Measurements from ENCODE around the gene BRINP3.

Gene BRINP3

GRCh38 chr1:190452272-190452848 is 25.3 kb downstream of the BRINP3 start:
- Histone ChIP-seq H3K9me2 (replicated peaks; ENCODE audit: insufficient read depth, low read length) (no peaks in the 10 kb centered on the region), H3K9me3 (ENCODE audit: insufficient read depth, low read length) (no peaks in the 10 kb centered on the region), H2AFZ (ENCODE audit: low read depth, low read length, severe bottlenecking) (no peak overlapping the region)

GRCh38 chr1:190444464-190444863 is 33.2 kb downstream of the BRINP3 start:
- H3F3A ChIP-seq (ENCODE audit: insufficient read depth) = 0 out of 2 replicates have a peak, but pooled peaks cover 3% of the 10 kb centered on the region
- no peaks in the 10 kb centered on the region for H4K20me1 ChIP-seq (ENCODE audit: low read depth, low read length)
- no peaks in the 10 kb centered on the region for H3K9me3 ChIP-seq (ENCODE audit: insufficient read depth, low read length)
- H3K9me2 ChIP-seq (replicated peaks; ENCODE audit: insufficient read depth, low read length) = no peaks in the 10 kb centered on the region
- no peaks in the 10 kb centered on the region for H3K36me3 ChIP-seq (ENCODE audit: low read length)
- no peaks in the 10 kb centered on the region for H3K79me2 ChIP-seq (ENCODE audit: insufficient read depth, low read length)
- H2AFZ ChIP-seq (ENCODE audit: low read depth, low read length, severe bottlenecking) = no peak overlapping the region
- no peak overlapping the region for H3K9ac ChIP-seq (ENCODE audit: low read length)
- no peak overlapping the region for H3K27ac ChIP-seq (ENCODE audit: low read depth, low read length)
- H3K4me3 ChIP-seq (ENCODE audit: insufficient read depth, low read length, poor library complexity, severe bottlenecking) = no peak overlapping the region
- H3K27me3 ChIP-seq (ENCODE audit: low read length) = no peaks in the 10 kb centered on the region
- no peak for TF ChIP-seq EZH2phosphoT487 (conservative IDR thresholded peaks at IDR 0.05; ENCODE audit: low read length)
- TF ChIP-seq CTCF (IDR thresholded peaks at IDR 0.05; ENCODE audit: insufficient read depth, low read length, poor library complexity, severe bottlenecking) = no peak
- H3K4me2 ChIP-seq (ENCODE audit: low read depth, low read length, poor library complexity, severe bottlenecking) = no peak overlapping the region

More at GRCh38 chr1:190452272-190452848, 25.3 kb downstream of the BRINP3 start:
- Histone ChIP-seq H3K4me3 (ENCODE audit: insufficient read depth, low read length, poor library complexity, severe bottlenecking) (no peak overlapping the region), H3K27ac (ENCODE audit: low read depth, low read length) (no peak overlapping the region), H3K27me3 (ENCODE audit: low read length) (no peaks in the 10 kb centered on the region), H3K79me2 (ENCODE audit: insufficient read depth, low read length) (no peaks in the 10 kb centered on the region), H3K36me3 (ENCODE audit: low read length) (no peaks in the 10 kb centered on the region), H4K20me1 (ENCODE audit: low read depth, low read length) (no peaks in the 10 kb centered on the region), H3K9ac (ENCODE audit: low read length) (no peak overlapping the region), H3K4me2 (ENCODE audit: low read depth, low read length, poor library complexity, severe bottlenecking) (no peak overlapping the region), H3F3A (ENCODE audit: insufficient read depth) (no peaks in the 10 kb centered on the region)
- no peak for TF ChIP-seq CTCF (IDR thresholded peaks at IDR 0.05; ENCODE audit: insufficient read depth, low read length, poor library complexity, severe bottlenecking)

- H3K4me2 ChIP-seq (ENCODE audit: low read depth, low read length, poor library complexity, severe bottlenecking) = no peak overlapping the region
- TF ChIP-seq CTCF (IDR thresholded peaks at IDR 0.05; ENCODE audit: insufficient read depth, low read length, poor library complexity, severe bottlenecking) (no peak), EZH2phosphoT487 (conservative IDR thresholded peaks at IDR 0.05; ENCODE audit: low read length) (no peak)
These were observed 38.2 kb downstream of the BRINP3 start for GRCh38 chr1:190439447-190439846.

More at GRCh38 chr1:190439447-190439846, 38.2 kb downstream of the BRINP3 start:
- no peaks in the 10 kb centered on the region for H3K79me2 ChIP-seq (ENCODE audit: insufficient read depth, low read length)
- H2AFZ ChIP-seq (ENCODE audit: low read depth, low read length, severe bottlenecking) = no peak overlapping the region
- no peaks in the 10 kb centered on the region for H3K36me3 ChIP-seq (ENCODE audit: low read length)
- H3K9me3 ChIP-seq (ENCODE audit: insufficient read depth, low read length) = no peaks in the 10 kb centered on the region
- no peak overlapping the region for H3K4me3 ChIP-seq (ENCODE audit: insufficient read depth, low read length, poor library complexity, severe bottlenecking)
- H4K20me1 ChIP-seq (ENCODE audit: low read depth, low read length) = no peaks in the 10 kb centered on the region
- H3K9ac ChIP-seq (ENCODE audit: low read length) = no peak overlapping the region
- H3F3A ChIP-seq (ENCODE audit: insufficient read depth) = no peaks in the 10 kb centered on the region
- H3K9me2 ChIP-seq (replicated peaks; ENCODE audit: insufficient read depth, low read length) = no peaks in the 10 kb centered on the region
- no peak overlapping the region for H3K27ac ChIP-seq (ENCODE audit: low read depth, low read length)
- H3K27me3 ChIP-seq (ENCODE audit: low read length) = no peaks in the 10 kb centered on the region

Data from SU-DHL-6 (cell line).